GM13977 (cell line): ENCODE measurements around the gene BLACAT1.

Experiments used
- DNase-seq: peaks from one replicate; pipeline ENCODE4 v3.0.0; 2012; ENCODE audit warnings: low spot score
- in situ Hi-C: fragments of 300-500 bp; cut with MboI; formaldehyde crosslinking; loops from one replicate; pipeline ENCODE4 v1.12.0; 2022; ENCODE audit warnings: low sequenced_read_pairs, low pct_unique_long_range_greater_than_20kb, mixed read lengths, inconsistent platforms; ENCODE audit not compliant: unreplicated experiment
- TF ChIP-seq, protein P1 (sequence below): IDR thresholded peaks from 2 replicates; pipeline ENCODE4 v1.5.1; 2012; ENCODE audit warnings: mild to moderate bottlenecking, control low read depth; ENCODE audit not compliant: insufficient read depth; ENCODE audit errors: extremely low read depth, missing control alignments

The BLACAT1 gene

DNA sequence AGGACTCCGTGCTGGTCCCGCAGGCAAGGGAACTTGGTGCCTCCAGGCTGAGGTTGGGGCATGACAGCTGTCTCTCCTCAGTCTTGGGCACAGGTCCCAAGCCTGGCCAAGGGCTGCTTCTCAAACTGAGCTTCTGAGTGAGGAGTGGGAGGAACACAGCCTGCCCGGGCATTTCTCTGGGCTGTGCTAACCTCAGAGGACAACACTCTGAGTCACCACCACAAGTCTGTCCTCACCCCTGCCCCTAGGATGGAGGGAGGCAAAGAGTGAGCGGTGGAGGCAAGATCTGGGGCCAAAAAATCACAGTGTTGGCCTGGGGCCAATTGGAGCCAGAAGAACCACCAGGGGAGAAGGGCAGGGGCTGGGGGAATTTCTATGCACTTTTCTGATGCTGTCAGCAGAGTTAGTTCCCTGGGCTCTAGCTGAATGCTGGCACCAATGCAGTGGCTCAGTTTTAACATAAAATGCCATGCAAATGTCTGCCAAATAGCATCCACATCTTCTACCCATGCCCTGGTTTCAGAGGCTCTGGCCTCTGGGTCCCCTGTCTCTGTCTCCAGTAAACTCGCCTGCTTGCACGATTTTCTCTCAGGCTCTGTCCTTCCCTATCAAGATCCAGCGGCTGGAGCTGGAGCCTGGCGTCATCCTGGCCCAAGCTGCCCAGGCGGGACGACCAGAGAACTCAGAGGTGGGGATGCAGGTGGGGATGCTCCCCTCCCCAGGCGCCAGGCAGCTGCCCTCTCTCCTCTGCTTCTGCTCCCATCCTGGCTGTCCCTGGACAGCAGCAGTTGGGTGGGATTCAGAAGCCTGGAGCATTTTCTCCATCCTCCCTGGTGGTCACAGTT, 37.6 kb upstream of the BLACAT1 start:
- TF ChIP-seq, protein P1, sequence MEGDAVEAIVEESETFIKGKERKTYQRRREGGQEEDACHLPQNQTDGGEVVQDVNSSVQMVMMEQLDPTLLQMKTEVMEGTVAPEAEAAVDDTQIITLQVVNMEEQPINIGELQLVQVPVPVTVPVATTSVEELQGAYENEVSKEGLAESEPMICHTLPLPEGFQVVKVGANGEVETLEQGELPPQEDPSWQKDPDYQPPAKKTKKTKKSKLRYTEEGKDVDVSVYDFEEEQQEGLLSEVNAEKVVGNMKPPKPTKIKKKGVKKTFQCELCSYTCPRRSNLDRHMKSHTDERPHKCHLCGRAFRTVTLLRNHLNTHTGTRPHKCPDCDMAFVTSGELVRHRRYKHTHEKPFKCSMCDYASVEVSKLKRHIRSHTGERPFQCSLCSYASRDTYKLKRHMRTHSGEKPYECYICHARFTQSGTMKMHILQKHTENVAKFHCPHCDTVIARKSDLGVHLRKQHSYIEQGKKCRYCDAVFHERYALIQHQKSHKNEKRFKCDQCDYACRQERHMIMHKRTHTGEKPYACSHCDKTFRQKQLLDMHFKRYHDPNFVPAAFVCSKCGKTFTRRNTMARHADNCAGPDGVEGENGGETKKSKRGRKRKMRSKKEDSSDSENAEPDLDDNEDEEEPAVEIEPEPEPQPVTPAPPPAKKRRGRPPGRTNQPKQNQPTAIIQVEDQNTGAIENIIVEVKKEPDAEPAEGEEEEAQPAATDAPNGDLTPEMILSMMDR: no peak
- in situ Hi-C loops: no loop called here
- DNase-seq: no peak

DNA sequence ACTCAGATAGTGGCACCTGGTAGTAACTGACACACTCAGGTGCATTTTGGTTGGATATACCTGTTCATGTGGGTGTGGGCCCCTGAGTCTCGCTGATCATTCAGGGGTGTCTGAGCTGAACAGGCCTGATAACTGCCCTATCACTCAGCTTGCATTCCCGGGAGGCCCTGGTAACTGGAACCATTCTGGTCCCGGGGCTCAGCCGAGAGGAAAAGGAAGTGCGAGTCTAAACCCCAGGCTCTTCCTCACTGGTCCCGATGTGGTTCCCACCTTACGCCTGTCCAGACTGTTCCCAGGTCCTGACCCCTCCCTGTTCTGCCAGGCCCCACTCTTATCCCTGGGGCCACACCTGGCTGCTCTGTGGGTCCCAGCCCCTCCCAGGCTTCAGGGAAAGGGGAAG, 36.9 kb upstream of the BLACAT1 start:
- in situ Hi-C loops: no loop called here
- TF ChIP-seq, protein P1: no peak
- DNase-seq: no peak

DNA sequence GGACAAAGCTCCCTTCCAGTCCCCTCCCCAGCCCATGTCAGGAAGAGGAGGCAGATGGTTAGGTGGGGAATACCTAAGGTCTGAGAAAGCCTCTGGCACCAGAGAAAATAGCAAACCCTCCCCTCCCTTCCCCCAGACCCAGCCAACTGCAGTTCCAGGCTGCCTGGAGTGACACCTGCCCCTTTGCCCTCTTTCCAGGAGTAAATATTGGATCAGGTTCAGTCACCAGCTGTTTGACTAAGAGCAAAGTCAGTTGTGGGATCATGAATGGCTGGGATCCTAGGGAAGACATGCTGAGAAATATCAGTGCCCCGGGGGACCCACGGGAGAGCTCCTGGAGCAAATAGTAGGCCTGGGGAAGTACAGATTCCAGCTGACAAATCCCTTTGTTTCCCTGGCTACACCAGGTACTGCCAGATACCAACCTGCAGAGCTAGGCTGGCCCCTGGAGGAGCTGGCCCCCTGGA, 36.4 kb upstream of the BLACAT1 start:
- TF ChIP-seq, protein P1: no peak
- in situ Hi-C loops: no loop called here
- no peak for DNase-seq

DNA sequence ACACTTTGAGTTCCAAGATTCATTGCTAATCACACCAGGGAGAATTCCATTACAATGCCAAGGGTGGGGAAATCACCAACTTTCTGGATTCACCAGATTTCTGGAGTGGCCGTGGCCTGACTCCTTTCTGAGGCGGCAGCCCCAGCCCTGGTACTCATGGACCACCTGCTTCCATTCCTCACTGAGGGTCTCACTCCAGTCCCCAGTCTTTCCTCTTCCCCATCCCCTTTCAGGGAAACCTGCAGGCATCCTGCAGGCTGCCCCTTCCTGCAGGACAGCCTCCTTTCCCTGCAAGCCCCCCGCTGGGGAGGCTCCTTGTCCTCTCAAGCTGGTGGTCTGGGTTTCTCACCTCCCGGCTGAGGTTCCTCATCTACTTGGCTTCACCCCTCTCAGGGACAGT, 35.9 kb upstream of the BLACAT1 start:
- TF ChIP-seq, protein P1: no peak
- no peak for DNase-seq
- in situ Hi-C loops: no loop called here

DNA sequence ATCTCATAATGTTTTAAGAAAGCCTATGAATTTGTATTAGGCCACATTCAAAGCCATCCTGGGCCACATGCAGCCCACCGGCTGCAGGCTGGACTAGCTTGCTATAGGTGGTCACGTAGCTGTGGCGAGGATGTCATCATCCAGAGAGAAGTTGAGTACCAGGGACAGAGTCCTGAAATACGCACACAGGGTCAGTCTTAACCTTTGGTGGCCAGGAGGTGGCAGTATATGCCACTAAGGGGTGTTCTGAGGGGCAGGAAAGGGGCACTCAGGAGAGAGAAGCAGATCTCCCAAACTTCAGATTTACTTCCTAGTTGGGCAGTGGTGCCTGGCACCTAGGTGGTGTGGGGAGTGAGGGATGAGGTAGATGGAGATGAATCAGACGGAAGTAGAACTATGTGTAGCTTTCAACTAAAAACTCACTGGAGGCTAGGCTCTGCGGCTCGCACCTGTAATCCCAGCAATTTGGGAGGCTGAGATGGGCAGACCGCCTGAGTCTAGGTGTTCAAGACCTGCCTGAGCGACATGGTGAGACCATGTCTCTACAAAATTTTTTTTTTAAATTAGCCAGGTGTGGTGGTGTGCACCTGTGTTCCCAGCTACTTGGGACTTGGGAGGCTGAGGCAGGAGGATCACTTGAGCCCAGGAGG, 32.4 kb upstream of the BLACAT1 start:
- TF ChIP-seq, protein P1: peak; percentile 74
- in situ Hi-C loops: no loop called here
- DNase-seq: peak; percentile 81

DNA sequence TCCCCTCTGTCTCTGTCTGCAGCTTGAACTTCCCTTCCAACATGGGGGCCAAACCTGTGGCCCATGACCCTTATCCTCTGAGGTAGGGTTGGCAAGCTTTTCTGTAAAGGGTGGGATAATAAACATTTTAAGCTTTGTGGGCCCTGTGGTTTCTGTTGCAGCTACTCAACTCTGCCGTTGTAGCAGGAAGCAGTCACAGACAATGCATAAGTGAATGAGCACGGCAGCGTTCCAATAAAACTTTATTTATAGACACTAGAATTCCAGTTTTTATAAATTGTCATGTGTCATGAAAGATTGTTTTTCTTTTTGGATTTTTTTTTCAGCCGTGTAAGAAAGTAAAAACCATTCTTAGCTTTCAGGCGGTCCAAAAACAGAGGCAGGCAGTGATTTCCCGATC, 30.4 kb upstream of the BLACAT1 start:
- in situ Hi-C loops: no loop called here
- TF ChIP-seq, protein P1: no peak

More for the DNA sequence above, 30.4 kb upstream of the BLACAT1 start:
- DNase-seq: no peak
